HepG2 (cell line): Measurements from ENCODE around the gene RNF126. TPM values are rescaled to one million over a fixed set of nuclear protein-coding genes. Genes with fewer than 3 reads are reported as not detected.
A peak's percentile ranks its signal among the peaks of the same experiment; 100 is the strongest.

Source experiments
- ATAC-seq: fragments of 200-7000 bp; cut with Tn5 transposase; 3 replicates; pipeline ENCODE4 v1.9.1; 2020; ENCODE audit warnings: mild to moderate bottlenecking, moderate library complexity
- BruUV-seq: library from RNA; stranded (reverse); fragments of 400-500 nt; replicated peaks from 2 replicates; lab custom pipeline; 2021; lab: Mats Ljungman, UMichigan
- CTCF ChIA-PET: fragments of 300-600 bp; formaldehyde crosslinking; extraction: SDS; loops from one replicate; lab custom pipeline; 2021; ENCODE audit warnings: low total read pairs, inconsistent platforms, low intra/inter-chr PET ratio; lab: Yijun Ruan, JAX
- POLR2A ChIA-PET: fragments of 350-600 bp; sonication (Branson Sonifier 250); formaldehyde crosslinking; loops from one replicate; lab custom pipeline; 2020; ENCODE audit warnings: antibody characterized with exemption, inconsistent platforms; lab: Yijun Ruan, JAX
- DNase-seq: peaks from one replicate; pipeline ENCODE4 v3.0.0-alpha.2; 2015; ENCODE audit warnings: low spot score
- FAIRE-seq: peaks from 3 replicates; lab custom pipeline; 2011; peaks lifted over from hg19 to GRCh38; lab: Jason Lieb, UNC
- H2AFZ ChIP-seq: one replicate; pipeline ENCODE4 v1.6.1; 2011; ENCODE audit warnings: low read length, inconsistent platforms
- H3K27ac ChIP-seq: fragments of 300-600 bp; 3 replicates; pipeline ENCODE4 v1.8.0; 2011; ENCODE audit warnings: mixed run types, mild to moderate bottlenecking, mixed read lengths, low read length, inconsistent platforms; ENCODE audit not compliant: insufficient read depth; ENCODE audit errors: extremely low read length
- H3K27me3 ChIP-seq, 2 experiments: fragments of 200-600 bp in 1 of 2; 2 replicates in 1 of 2; 3 replicates in 1 of 2; pipeline versions ENCODE4 v1.6.0 to v1.8.0; 2011; ENCODE audit warnings: low read length in 2 of 2, mild to moderate bottlenecking in 2 of 2, moderate library complexity in 2 of 2, inconsistent platforms in 1 of 2; ENCODE audit not compliant: insufficient read depth in 2 of 2, control insufficient read depth in 1 of 2
- H3K36me3 ChIP-seq, 2 experiments: fragments of 200-600 bp in 1 of 2; replicated peaks in 1 of 2; 2 replicates in 1 of 2; 3 replicates in 1 of 2; pipeline versions ENCODE4 v1.5.1 to v1.8.0; 2011; ENCODE audit warnings: low read length in 2 of 2, inconsistent platforms in 1 of 2; ENCODE audit not compliant: insufficient read depth in 2 of 2, control insufficient read depth in 1 of 2
- H3K4me1 ChIP-seq: 2 replicates; pipeline ENCODE4 v1.5.1; 2012; ENCODE audit warnings: low read length, inconsistent platforms; ENCODE audit not compliant: insufficient read depth
- H3K4me2 ChIP-seq: 2 replicates; pipeline ENCODE4 v1.6.0; 2011; ENCODE audit warnings: low read depth, low read length, inconsistent platforms
- H3K4me3 ChIP-seq, 3 experiments: fragments of 200-600 bp in 1 of 3; sonication (generic), shearing (Covaris generic) in 1 of 3; replicated peaks in 1 of 3; 2 replicates each; pipeline ENCODE4 v1.5.1; 2011 to 2016; ENCODE audit warnings: low read length in 3 of 3, inconsistent platforms in 2 of 3, low read depth in 2 of 3, mild to moderate bottlenecking in 2 of 3, control low read depth in 1 of 3, mixed read lengths in 1 of 3; ENCODE audit not compliant: insufficient read depth in 1 of 3
- H3K79me2 ChIP-seq: one replicate; pipeline ENCODE4 v1.6.1; 2011; ENCODE audit warnings: low read length, inconsistent platforms; ENCODE audit not compliant: insufficient read depth
- H3K9ac ChIP-seq: 2 replicates; pipeline ENCODE4 v1.6.0; 2011; ENCODE audit warnings: mild to moderate bottlenecking, low read depth, low read length, inconsistent platforms; ENCODE audit not compliant: insufficient read depth
- H3K9me3 ChIP-seq: 2 replicates; pipeline ENCODE4 v1.5.1; 2012; ENCODE audit warnings: mild to moderate bottlenecking, low read length
- H4K20me1 ChIP-seq: 2 replicates; pipeline ENCODE4 v1.6.0; 2011; ENCODE audit warnings: inconsistent platforms, mild to moderate bottlenecking, low read length, moderate library complexity; ENCODE audit not compliant: insufficient read depth
- NFAT5 ChIP-seq: sonication (generic); formaldehyde crosslinking; IDR thresholded peaks from 2 replicates; pipeline ENCODE4 v1.4.0; 2020; ENCODE audit warnings: missing genetic modification reagents
- PITX1 ChIP-seq: sonication (generic); formaldehyde crosslinking; IDR thresholded peaks from 2 replicates; pipeline ENCODE4 v1.5.1; 2020; ENCODE audit warnings: mild to moderate bottlenecking, missing genetic modification reagents
- POLR2G ChIP-seq: fragments of 200-400 bp; formaldehyde crosslinking; IDR thresholded peaks from 2 replicates; pipeline ENCODE4 v1.6.1; 2018; ENCODE audit warnings: mild to moderate bottlenecking, low read depth, low read length, moderate library complexity
- RELA ChIP-seq: sonication (generic); formaldehyde crosslinking; IDR thresholded peaks from 2 replicates; pipeline ENCODE4 v1.4.0; 2020; ENCODE audit warnings: missing genetic modification reagents
- ZNF276 ChIP-seq: sonication (generic); formaldehyde crosslinking; IDR thresholded peaks from 2 replicates; pipeline ENCODE4 v1.4.0; 2020; ENCODE audit warnings: mild to moderate bottlenecking, low read depth, missing genetic modification reagents
- ZNF687 ChIP-seq: sonication (generic); formaldehyde crosslinking; IDR thresholded peaks from 2 replicates; pipeline ENCODE4 v1.5.1; 2020; ENCODE audit warnings: mild to moderate bottlenecking, missing genetic modification reagents, moderate library complexity
- ZNF780A ChIP-seq: sonication (generic); formaldehyde crosslinking; IDR thresholded peaks from 2 replicates; pipeline ENCODE4 v1.8.0; 2022; ENCODE audit warnings: mild to moderate bottlenecking, missing genetic modification reagents, moderate library complexity
- ZNF83 ChIP-seq: sonication (generic); formaldehyde crosslinking; IDR thresholded peaks from 2 replicates; pipeline ENCODE4 v1.4.0; 2020; ENCODE audit warnings: missing genetic modification reagents, mild to moderate bottlenecking, borderline replicate concordance
- WGBS: methylation state at CpG from one replicate; pipeline ENCODE4 v1.1.6; 2017; ENCODE audit warnings: low lambda C conversion rate; 5-methylcytosine and 5-hydroxymethylcytosine counted together
- in situ Hi-C: cut with HindIII; loops from 2 replicates; pipeline ENCODE4 v1.10.0; 2017; ENCODE audit warnings: low pct_unique_long_range_greater_than_20kb; ENCODE audit not compliant: extremely low pct_ligation_motif_present
- intact Hi-C: fragments of 100-400 bp; cut with micrococcal nuclease; formaldehyde crosslinking; loops from one replicate; pipeline ENCODE4 v1.10.0; 2022; ENCODE audit not compliant: unreplicated experiment
- polyA plus RNA-seq, 8 experiments: library from polyadenylated mRNA; depleted of rRNA in 3 of 8; stranded (reverse) in 7 of 8; unstranded in 1 of 8; fragments of >200 nt; fragmentation: Illumina TruSeq in 4 of 8; extraction: Trizol in 4 of 8; gene quantifications; 2 replicates each; pipeline versions ENCODE4 v1.2.1 to v1.2.3, GENCODE V29; 2011 to 2016; ENCODE audit warnings: low read depth in 4 of 8, missing spikeins in 1 of 8, mixed read lengths in 1 of 8; ENCODE audit not compliant: insufficient read depth in 1 of 8
- total RNA-seq, 5 experiments: library from RNA; depleted of rRNA; stranded (reverse); fragments of >200 nt; fragmentation: Illumina TruSeq; extraction: Trizol; gene quantifications; 2 replicates each; pipeline ENCODE4 v1.2.3, GENCODE V29; 2016; ENCODE audit warnings: low read depth in 1 of 5

Gene RNF126
- total and polyA plus RNA-seq, 2 of the 13 experiments (the other 11 are each of a cell fraction or from before 2014, with no cell fraction given): 23.2 to 34.0 TPM

- TF ChIP-seq NFAT5 (CRISPR knock-in tag): no peak
Observed at GRCh38 chr19:678791-679388, 15.9 kb upstream of the RNF126 start (continued).

GRCh38 chr19:677601-678436 lies 14.8 kb upstream of the RNF126 start:
- H3K27me3 ChIP-seq: peaks cover 0 to 7% of the 10 kb centered on the region in 2 experiments; a peak in 1 of 5 replicates
- H3K4me3 ChIP-seq: peak overlapping the region in 2 of 3 experiments; percentile 53 to 69; a peak in 3 of 6 replicates
- no peak overlapping the region for H2AFZ ChIP-seq
- intact Hi-C loops: no loop called here
- POLR2A ChIA-PET: interaction anchor here (0.7 to 5.3 kb wide), 7 partner anchors 9 to 30 kb away, joined by 3 to 27 read pairs (median 5); partner anchors contain the start of genes PALM and RNF126
- TSS peak; percentile 50 for BruUV-seq
- H3K36me3 ChIP-seq: no peaks in the 10 kb centered on the region
- H3K9me3 ChIP-seq: no peaks in the 10 kb centered on the region
- FAIRE-seq (no peak), DNase-seq (no peak), ATAC-seq (0 out of 3 replicates have a peak, but pooled peaks have one; percentile 3)
- H3K9ac ChIP-seq: no peak overlapping the region
- H3K79me2 ChIP-seq: no peaks in the 10 kb centered on the region
- in situ Hi-C loops: no loop called here
- H3K27ac ChIP-seq: no peak overlapping the region
- WGBS: 97% methylated on average over 2 of the region's 22 CpGs
- peaks cover 62% of the 10 kb centered on the region for H3K4me1 ChIP-seq
- H3K4me2 ChIP-seq: peak overlapping the region; percentile 88
- H4K20me1 ChIP-seq: no peaks in the 10 kb centered on the region
- CTCF ChIA-PET: no interaction called here
- TF ChIP-seq ZNF276 (CRISPR knock-in tag) (0 out of 2 replicates have a peak, but pooled peaks have one; percentile 22), PITX1 (CRISPR knock-in tag) (0 out of 2 replicates have a peak, but pooled peaks have one; percentile 22), ZNF780A (CRISPR knock-in tag) (no peak), POLR2G (0 out of 2 replicates have a peak, but pooled peaks have one; percentile 7), ZNF83 (no peak), ZNF687 (CRISPR knock-in tag) (peak; percentile 54), RELA (no peak)
